Astrocyte (in vitro differentiated cells and primary cell): ENCODE results near the gene H6PD. TPM values are rescaled to one million over a fixed set of nuclear protein-coding genes. Genes with fewer than 3 reads are reported as not detected.
A peak's percentile ranks its signal among the peaks of the same experiment; 100 is the strongest.

Experiments
- DNase-seq: peaks from one replicate; pipeline ENCODE4 v3.0.0-alpha.2; 2010; ENCODE audit warnings: low read depth
- FAIRE-seq: peaks from 2 replicates; lab custom pipeline; 2011; peaks lifted over from hg19 to GRCh38; lab: Jason Lieb, UNC
- H2AFZ ChIP-seq: 2 replicates; pipeline ENCODE4 v1.6.0; 2012; ENCODE audit warnings: low read depth, low read length, inconsistent platforms
- H3K27ac ChIP-seq: 2 replicates; pipeline ENCODE4 v1.5.1; 2011; ENCODE audit warnings: low read depth, low read length, inconsistent platforms
- H3K27me3 ChIP-seq: 2 replicates; pipeline ENCODE4 v1.6.0; 2011; ENCODE audit warnings: low read length, inconsistent platforms; ENCODE audit not compliant: insufficient read depth
- H3K36me3 ChIP-seq: 2 replicates; pipeline ENCODE4 v1.5.1; 2011; ENCODE audit warnings: low read length, inconsistent platforms; ENCODE audit not compliant: insufficient read depth
- H3K4me1 ChIP-seq: 2 replicates; pipeline ENCODE4 v1.5.1; 2011; ENCODE audit warnings: low read length, inconsistent platforms; ENCODE audit not compliant: insufficient read depth
- H3K4me2 ChIP-seq: 2 replicates; pipeline ENCODE4 v1.6.0; 2012; ENCODE audit warnings: low read length, inconsistent platforms
- H3K4me3 ChIP-seq: 2 replicates; pipeline ENCODE4 v1.5.1; 2011; ENCODE audit warnings: low read depth, mild to moderate bottlenecking, low read length, inconsistent platforms; ENCODE audit not compliant: insufficient read depth
- H3K79me2 ChIP-seq: 2 replicates; pipeline ENCODE4 v1.6.0; 2012; ENCODE audit warnings: mild to moderate bottlenecking, low read length, inconsistent platforms; ENCODE audit not compliant: insufficient read depth
- H3K9ac ChIP-seq: 2 replicates; pipeline ENCODE4 v1.6.0; 2012; ENCODE audit warnings: mild to moderate bottlenecking, low read length, inconsistent platforms
- H3K9me3 ChIP-seq: 2 replicates; pipeline ENCODE4 v1.5.1; 2012; ENCODE audit warnings: low read depth, mild to moderate bottlenecking, low read length, inconsistent platforms; ENCODE audit not compliant: insufficient read depth
- H4K20me1 ChIP-seq: 2 replicates; pipeline ENCODE4 v1.6.0; 2012; ENCODE audit warnings: low read length, inconsistent platforms; ENCODE audit not compliant: insufficient read depth
- H3K27ac Mint-ChIP-seq: one replicate; pipeline ENCODE4 v1.8.0; 2021; ENCODE audit warnings: mild to moderate bottlenecking, mixed read lengths; ENCODE audit not compliant: unreplicated experiment
- H3K27me3 Mint-ChIP-seq: one replicate; pipeline ENCODE4 v1.8.0; 2021; ENCODE audit warnings: low read depth, mixed read lengths; ENCODE audit not compliant: unreplicated experiment
- H3K36me3 Mint-ChIP-seq: one replicate; pipeline ENCODE4 v1.8.0; 2021; ENCODE audit warnings: low read depth, mixed read lengths; ENCODE audit not compliant: unreplicated experiment
- H3K4me1 Mint-ChIP-seq: one replicate; pipeline ENCODE4 v1.8.0; 2021; ENCODE audit warnings: low read depth, mixed read lengths; ENCODE audit not compliant: unreplicated experiment
- H3K4me3 Mint-ChIP-seq: one replicate; pipeline ENCODE4 v1.8.0; 2021; ENCODE audit warnings: mild to moderate bottlenecking, moderate library complexity, mixed read lengths; ENCODE audit not compliant: unreplicated experiment
- H3K9me3 Mint-ChIP-seq: one replicate; pipeline ENCODE4 v1.8.0; 2021; ENCODE audit warnings: mild to moderate bottlenecking, mixed read lengths; ENCODE audit not compliant: unreplicated experiment
- CTCF ChIP-seq: IDR thresholded peaks from 2 replicates; pipeline ENCODE4 v1.5.1; 2011; ENCODE audit warnings: low read depth, mild to moderate bottlenecking, inconsistent platforms, low read length, moderate library complexity; ENCODE audit not compliant: insufficient read depth
- EZH2 ChIP-seq: IDR thresholded peaks from 2 replicates; pipeline ENCODE4 v1.6.1; 2012; ENCODE audit warnings: mild to moderate bottlenecking, low read length, inconsistent platforms; ENCODE audit not compliant: insufficient read depth
- total RNA-seq: library from RNA; stranded (reverse); gene quantifications from 2 replicates; pipeline ENCODE4 v1.2.1, GENCODE V29; 2021

The H6PD gene
- total RNA-seq, 1 donor from 2014 or later: 13.9 TPM

GRCh38 chr1:9294910-9295636 lies 60.5 kb downstream of the H6PD start:
- H3K9me3 ChIP-seq: no peaks in the 10 kb centered on the region
- Mint-ChIP-seq H3K27me3 (no peaks in the 10 kb centered on the region), H3K9me3 (no peaks in the 10 kb centered on the region), H3K4me1 (peaks cover 27% of the 10 kb centered on the region), H3K27ac (no peak overlapping the region), H3K4me3 (no peak overlapping the region), H3K36me3 (peaks cover 6% of the 10 kb centered on the region)
- peaks cover 64% of the 10 kb centered on the region for H3K79me2 ChIP-seq
- H3K9ac ChIP-seq: peak overlapping the region; percentile 98
- H3K4me1 ChIP-seq: peaks cover 37% of the 10 kb centered on the region
- no peak overlapping the region for H2AFZ ChIP-seq
- peak overlapping the region; percentile 83 for H3K27ac ChIP-seq
- H3K36me3 ChIP-seq: peaks cover 3% of the 10 kb centered on the region
- peaks cover 57% of the 10 kb centered on the region for H4K20me1 ChIP-seq
- FAIRE-seq (no peak), DNase-seq (peak; percentile 71)
- no peaks in the 10 kb centered on the region for H3K27me3 ChIP-seq
- TF ChIP-seq EZH2: no peak
- peak; percentile 18 for TF ChIP-seq CTCF
- H3K4me2 ChIP-seq: peak overlapping the region; percentile 100
- H3K4me3 ChIP-seq: peak overlapping the region; percentile 99

GRCh38 chr1:9295884-9296283 lies 61.3 kb downstream of the H6PD start:
- H4K20me1 ChIP-seq: peaks cover 65% of the 10 kb centered on the region
- H3K4me3 ChIP-seq: no peak overlapping the region
- H3K4me3 Mint-ChIP-seq: no peak overlapping the region
- no peaks in the 10 kb centered on the region for H3K9me3 ChIP-seq
- H3K36me3 Mint-ChIP-seq: peaks cover 10% of the 10 kb centered on the region
- peak overlapping the region; percentile 90 for H3K27ac Mint-ChIP-seq
- H3K27me3 ChIP-seq: no peaks in the 10 kb centered on the region
- FAIRE-seq (no peak), DNase-seq (no peak)
- H3K27me3 Mint-ChIP-seq: no peaks in the 10 kb centered on the region
- H3K9ac ChIP-seq: peak overlapping the region; percentile 98
- H2AFZ ChIP-seq: no peak overlapping the region
- no peak overlapping the region for H3K27ac ChIP-seq
- peak overlapping the region; percentile 100 for H3K4me2 ChIP-seq
- peaks cover 72% of the 10 kb centered on the region for H3K79me2 ChIP-seq
- peaks cover 3% of the 10 kb centered on the region for H3K36me3 ChIP-seq
- H3K4me1 ChIP-seq: peaks cover 38% of the 10 kb centered on the region
- H3K9me3 Mint-ChIP-seq: peaks cover under 1% of the 10 kb centered on the region
- TF ChIP-seq EZH2: no peak
- no peak for TF ChIP-seq CTCF
- H3K4me1 Mint-ChIP-seq: peaks cover 33% of the 10 kb centered on the region

DNA sequence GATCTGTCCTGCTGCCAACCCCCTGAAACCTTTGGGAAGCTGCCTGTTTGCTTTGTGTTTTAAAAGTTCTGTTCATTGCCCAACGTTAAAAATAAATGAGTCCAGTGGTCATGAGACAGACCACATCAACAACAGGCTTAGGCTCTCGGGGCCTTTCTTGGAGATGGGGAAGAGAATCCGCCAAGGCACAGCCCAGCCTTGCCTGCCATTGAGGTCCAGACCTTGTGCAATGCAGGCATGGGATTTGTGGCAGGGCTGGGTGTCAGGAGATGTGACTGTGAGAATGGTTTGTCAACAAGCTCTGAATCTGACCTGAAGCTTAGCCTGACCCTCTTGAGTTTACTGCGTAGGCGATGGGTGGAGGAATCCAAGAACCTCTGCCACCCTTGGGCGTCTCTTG lies 62.3 kb downstream of the H6PD start:
- Mint-ChIP-seq H3K9me3 (peaks cover 2% of the 10 kb centered on the region), H3K27me3 (no peaks in the 10 kb centered on the region), H3K4me3 (no peak overlapping the region), H3K4me1 (peaks cover 33% of the 10 kb centered on the region), H3K36me3 (peaks cover 16% of the 10 kb centered on the region), H3K27ac (no peak overlapping the region)
- H3K4me2 ChIP-seq: no peak overlapping the region
- H2AFZ ChIP-seq: no peak overlapping the region
- peaks cover 38% of the 10 kb centered on the region for H3K4me1 ChIP-seq
- no peak for TF ChIP-seq EZH2
- no peak for TF ChIP-seq CTCF
- FAIRE-seq (no peak), DNase-seq (no peak)
- no peak overlapping the region for H3K27ac ChIP-seq
- H3K27me3 ChIP-seq: no peaks in the 10 kb centered on the region
- H4K20me1 ChIP-seq: peaks cover 74% of the 10 kb centered on the region
- peaks cover 3% of the 10 kb centered on the region for H3K36me3 ChIP-seq
- H3K4me3 ChIP-seq: no peak overlapping the region
- no peaks in the 10 kb centered on the region for H3K9me3 ChIP-seq
- H3K79me2 ChIP-seq: peaks cover 81% of the 10 kb centered on the region
- no peak overlapping the region for H3K9ac ChIP-seq
